Neural progenitor cell (in vitro differentiated cells): ENCODE results near the gene SEPTIN8. TPM values are rescaled to one million over a fixed set of nuclear protein-coding genes. Genes with fewer than 3 reads are reported as not detected.

Source experiments
- DNase-seq: peaks from one replicate; pipeline ENCODE4 v3.0.0-alpha.2; 2016; ENCODE audit warnings: low spot score
- H2AFZ ChIP-seq: fragments of 200-600 bp; sonication (generic); replicated peaks from 2 replicates; pipeline ENCODE4 v1.6.1; 2016; ENCODE audit warnings: antibody characterized with exemption
- H3F3A ChIP-seq: fragments of 200-600 bp; sonication (generic); 2 replicates; pipeline ENCODE4 v1.6.1; 2016; ENCODE audit warnings: antibody characterized with exemption, low read depth
- H3K27ac ChIP-seq: fragments of 200-600 bp; sonication (generic); 2 replicates; pipeline ENCODE4 v1.5.1; 2016; ENCODE audit warnings: mild to moderate bottlenecking
- H3K27me3 ChIP-seq: fragments of 200-600 bp; sonication (generic); 2 replicates; pipeline ENCODE4 v1.6.1; 2016; ENCODE audit warnings: mild to moderate bottlenecking, moderate library complexity
- H3K36me3 ChIP-seq: fragments of 200-600 bp; sonication (generic); 2 replicates; pipeline ENCODE4 v1.5.1; 2016
- H3K4me1 ChIP-seq: fragments of 200-600 bp; sonication (generic); 2 replicates; pipeline ENCODE4 v1.6.1; 2016; ENCODE audit warnings: mixed run types
- H3K4me2 ChIP-seq: fragments of 200-600 bp; sonication (generic); 2 replicates; pipeline ENCODE4 v1.6.1; 2016
- H3K4me3 ChIP-seq: fragments of 200-600 bp; sonication (generic); 2 replicates; pipeline ENCODE4 v1.5.1; 2016
- H3K79me2 ChIP-seq: fragments of 200-600 bp; sonication (generic); 2 replicates; pipeline ENCODE4 v1.6.1; 2016; ENCODE audit warnings: low read depth
- H3K9ac ChIP-seq: fragments of 200-600 bp; sonication (generic); 2 replicates; pipeline ENCODE4 v1.6.1; 2016
- H3K9me3 ChIP-seq: fragments of 200-600 bp; sonication (generic); 2 replicates; pipeline ENCODE4 v1.5.1; 2016; ENCODE audit warnings: low read depth
- H4K20me1 ChIP-seq: fragments of 200-600 bp; sonication (generic); 2 replicates; pipeline ENCODE4 v1.6.1; 2016; ENCODE audit warnings: low read depth
- H3K27ac Mint-ChIP-seq: 3 replicates; pipeline ENCODE4 v1.8.0; 2021; ENCODE audit warnings: mixed read lengths
- H3K27me3 Mint-ChIP-seq: 2 replicates; pipeline ENCODE4 v1.8.0; 2022; ENCODE audit warnings: low read depth, mild to moderate bottlenecking, inconsistent platforms, moderate library complexity, mixed read lengths; ENCODE audit not compliant: insufficient read depth
- H3K36me3 Mint-ChIP-seq: 3 replicates; pipeline ENCODE4 v1.8.0; 2021; ENCODE audit warnings: mixed read lengths
- H3K4me1 Mint-ChIP-seq: 3 replicates; pipeline ENCODE4 v1.8.0; 2021; ENCODE audit warnings: mixed read lengths
- H3K4me3 Mint-ChIP-seq: 3 replicates; pipeline ENCODE4 v1.8.0; 2021; ENCODE audit warnings: mild to moderate bottlenecking, moderate library complexity, mixed read lengths
- H3K9me3 Mint-ChIP-seq: 3 replicates; pipeline ENCODE4 v1.8.0; 2020; ENCODE audit warnings: mixed read lengths
- EZH2 ChIP-seq: fragments of 200-600 bp; sonication (generic); IDR thresholded peaks from 2 replicates; pipeline ENCODE4 v1.6.1; 2017; ENCODE audit warnings: antibody characterized with exemption, mild to moderate bottlenecking, moderate library complexity
- EZH2phosphoT487 ChIP-seq: fragments of 200-600 bp; sonication (generic); IDR thresholded peaks from 2 replicates; pipeline ENCODE4 v1.6.1; 2017; ENCODE audit warnings: antibody characterized with exemption
- total RNA-seq: library from RNA; depleted of rRNA; stranded (reverse); fragments of >200 nt; gene quantifications from 2 replicates; pipeline ENCODE4 v1.2.3, GENCODE V29; 2015; ENCODE audit warnings: low replicate concordance
- TF ChIP-seq, protein P1 (sequence below): fragments of 200-600 bp; sonication (generic); IDR thresholded peaks from 2 replicates; pipeline ENCODE4 v1.5.1; 2017; ENCODE audit warnings: antibody characterized with exemption, mild to moderate bottlenecking

Gene SEPTIN8
- total RNA-seq, 1 donor from 2014 or later = 39.9 TPM

DNA sequence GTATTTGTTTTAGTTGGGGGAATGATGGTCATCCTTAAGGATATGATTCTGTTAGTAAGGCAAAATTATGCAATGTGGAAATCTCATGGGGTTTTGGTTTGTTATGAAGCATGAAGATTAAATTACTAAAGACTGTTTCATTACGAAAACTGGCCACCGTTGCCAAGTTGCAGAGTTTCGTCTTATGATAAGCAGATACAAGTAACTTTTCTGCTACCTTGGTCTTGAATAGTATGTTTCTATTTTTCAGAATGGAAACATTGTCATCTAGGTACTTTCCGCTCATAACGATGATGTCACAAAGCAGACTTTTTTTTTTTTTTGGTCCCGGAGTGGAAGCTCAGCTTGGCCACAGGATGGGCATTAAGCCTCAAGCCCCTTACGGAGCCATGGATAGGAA, 25.6 kb downstream of the SEPTIN8 start:
- Histone ChIP-seq H3K27ac (no peak overlapping the region), H4K20me1 (no peaks in the 10 kb centered on the region), H2AFZ (no peak overlapping the region), H3K4me1 (peaks cover 27% of the 10 kb centered on the region), H3F3A (peaks cover 32% of the 10 kb centered on the region), H3K4me2 (no peak overlapping the region), H3K27me3 (peaks cover 60% of the 10 kb centered on the region), H3K36me3 (no peaks in the 10 kb centered on the region), H3K4me3 (no peak overlapping the region), H3K9me3 (no peaks in the 10 kb centered on the region), H3K9ac (no peak overlapping the region), H3K79me2 (no peaks in the 10 kb centered on the region)
- Mint-ChIP-seq H3K27ac (no peak overlapping the region), H3K27me3 (peaks cover 34% of the 10 kb centered on the region), H3K4me3 (no peak overlapping the region), H3K9me3 (peaks cover 2% of the 10 kb centered on the region), H3K36me3 (peaks cover 2% of the 10 kb centered on the region), H3K4me1 (peaks cover 24% of the 10 kb centered on the region)
- TF ChIP-seq EZH2phosphoT487 = no peak
- TF ChIP-seq, protein P1, sequence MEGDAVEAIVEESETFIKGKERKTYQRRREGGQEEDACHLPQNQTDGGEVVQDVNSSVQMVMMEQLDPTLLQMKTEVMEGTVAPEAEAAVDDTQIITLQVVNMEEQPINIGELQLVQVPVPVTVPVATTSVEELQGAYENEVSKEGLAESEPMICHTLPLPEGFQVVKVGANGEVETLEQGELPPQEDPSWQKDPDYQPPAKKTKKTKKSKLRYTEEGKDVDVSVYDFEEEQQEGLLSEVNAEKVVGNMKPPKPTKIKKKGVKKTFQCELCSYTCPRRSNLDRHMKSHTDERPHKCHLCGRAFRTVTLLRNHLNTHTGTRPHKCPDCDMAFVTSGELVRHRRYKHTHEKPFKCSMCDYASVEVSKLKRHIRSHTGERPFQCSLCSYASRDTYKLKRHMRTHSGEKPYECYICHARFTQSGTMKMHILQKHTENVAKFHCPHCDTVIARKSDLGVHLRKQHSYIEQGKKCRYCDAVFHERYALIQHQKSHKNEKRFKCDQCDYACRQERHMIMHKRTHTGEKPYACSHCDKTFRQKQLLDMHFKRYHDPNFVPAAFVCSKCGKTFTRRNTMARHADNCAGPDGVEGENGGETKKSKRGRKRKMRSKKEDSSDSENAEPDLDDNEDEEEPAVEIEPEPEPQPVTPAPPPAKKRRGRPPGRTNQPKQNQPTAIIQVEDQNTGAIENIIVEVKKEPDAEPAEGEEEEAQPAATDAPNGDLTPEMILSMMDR = no peak
- TF ChIP-seq EZH2 = no peak
- DNase-seq = no peak

- H3K36me3 ChIP-seq = no peaks in the 10 kb centered on the region
- peaks cover 27% of the 10 kb centered on the region for H3K4me1 ChIP-seq
- H4K20me1 ChIP-seq = no peaks in the 10 kb centered on the region
- no peak overlapping the region for H3K27ac ChIP-seq
- Mint-ChIP-seq H3K36me3 (peaks cover 2% of the 10 kb centered on the region), H3K4me1 (peaks cover 24% of the 10 kb centered on the region), H3K27me3 (peaks cover 41% of the 10 kb centered on the region), H3K27ac (no peak overlapping the region), H3K9me3 (peaks cover 2% of the 10 kb centered on the region), H3K4me3 (no peak overlapping the region)
- no peaks in the 10 kb centered on the region for H3K79me2 ChIP-seq
- H3K4me2 ChIP-seq = no peak overlapping the region
- no peak overlapping the region for H3K9ac ChIP-seq
- no peaks in the 10 kb centered on the region for H3K9me3 ChIP-seq
- H3K4me3 ChIP-seq = no peak overlapping the region
- H3F3A ChIP-seq = peaks cover 34% of the 10 kb centered on the region
- no peak overlapping the region for H2AFZ ChIP-seq
- TF ChIP-seq, protein P1 = no peak
- TF ChIP-seq EZH2phosphoT487 = no peak
- TF ChIP-seq EZH2 = no peak
- H3K27me3 ChIP-seq = peaks cover 68% of the 10 kb centered on the region
- DNase-seq = no peak
Observed at GRCh38 chr5:132750471-132751230, 26.4 kb downstream of the SEPTIN8 start.

- Histone ChIP-seq H3K4me3 (no peak overlapping the region), H3K4me2 (no peak overlapping the region), H3K27me3 (peaks cover 80% of the 10 kb centered on the region), H3K27ac (no peak overlapping the region), H3K79me2 (no peaks in the 10 kb centered on the region), H4K20me1 (no peaks in the 10 kb centered on the region), H3K36me3 (no peaks in the 10 kb centered on the region), H3K9ac (no peak overlapping the region), H2AFZ (no peak overlapping the region), H3K4me1 (peaks cover 18% of the 10 kb centered on the region), H3F3A (peaks cover 31% of the 10 kb centered on the region), H3K9me3 (no peaks in the 10 kb centered on the region)
- no peak for DNase-seq
- no peak overlapping the region for H3K27ac Mint-ChIP-seq
- peaks cover 14% of the 10 kb centered on the region for H3K4me1 Mint-ChIP-seq
- no peak for TF ChIP-seq EZH2
- no peak for TF ChIP-seq EZH2phosphoT487
- H3K9me3 Mint-ChIP-seq = peaks cover 2% of the 10 kb centered on the region
- peaks cover 49% of the 10 kb centered on the region for H3K27me3 Mint-ChIP-seq
- H3K36me3 Mint-ChIP-seq = peaks cover 2% of the 10 kb centered on the region
- H3K4me3 Mint-ChIP-seq = no peak overlapping the region
Observed at GRCh38 chr5:132749506-132749905, 27.5 kb downstream of the SEPTIN8 start.

GRCh38 chr5:132748522-132749000, 28.5 kb downstream of the SEPTIN8 start:
- no peak overlapping the region for H2AFZ ChIP-seq
- Mint-ChIP-seq H3K4me1 (peaks cover 8% of the 10 kb centered on the region), H3K27me3 (peaks cover 47% of the 10 kb centered on the region), H3K9me3 (peaks cover 2% of the 10 kb centered on the region), H3K27ac (no peak overlapping the region), H3K4me3 (peak overlapping the region; percentile 62), H3K36me3 (peaks cover 2% of the 10 kb centered on the region)
- H3K4me2 ChIP-seq = no peak overlapping the region
- DNase-seq = no peak
- H4K20me1 ChIP-seq = no peaks in the 10 kb centered on the region
- TF ChIP-seq EZH2phosphoT487 = no peak
- TF ChIP-seq, protein P1 = no peak
- no peak for TF ChIP-seq EZH2
- H3K79me2 ChIP-seq = no peaks in the 10 kb centered on the region
- no peaks in the 10 kb centered on the region for H3K9me3 ChIP-seq
- no peaks in the 10 kb centered on the region for H3K36me3 ChIP-seq
- no peak overlapping the region for H3K9ac ChIP-seq
- peaks cover 87% of the 10 kb centered on the region for H3K27me3 ChIP-seq
- peaks cover 8% of the 10 kb centered on the region for H3K4me1 ChIP-seq
- peaks cover 22% of the 10 kb centered on the region for H3F3A ChIP-seq
- H3K27ac ChIP-seq = no peak overlapping the region
- no peak overlapping the region for H3K4me3 ChIP-seq
